ENCODE results near the gene HAAO.

The HAAO gene

GRCh38 chr2:42792087-42792582 is 248 bp downstream of the HAAO start:
- peak; percentile 7 for DNase-seq

DNA sequence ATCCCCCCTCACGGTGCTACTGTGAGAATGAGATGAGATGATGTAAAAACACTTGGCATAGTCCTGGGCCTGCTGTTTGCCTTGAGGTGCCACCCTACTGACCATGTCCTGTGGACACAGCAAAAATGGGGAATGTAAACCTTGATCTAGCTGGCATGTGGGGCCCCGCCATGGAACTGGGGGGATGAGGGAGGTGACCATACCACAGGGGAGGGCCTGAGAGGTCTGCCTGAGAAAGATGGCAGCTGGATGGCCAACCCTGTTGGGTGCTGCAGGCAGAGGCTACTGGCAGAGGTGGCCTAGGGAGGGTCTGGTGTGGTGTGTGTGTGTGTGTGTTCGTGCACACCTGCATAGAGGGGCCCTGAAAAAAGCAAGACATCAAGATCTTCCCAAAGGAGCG is 777 bp downstream of the HAAO start:
- DNase-seq: no peak

- no peak for DNase-seq
These were observed 2.6 kb downstream of the HAAO start for GRCh38 chr2:42789751-42790150.

- DNase-seq: no peak
These were observed 3.5 kb downstream of the HAAO start for GRCh38 chr2:42788882-42789281.

- no peak for DNase-seq
These were observed 3.9 kb downstream of the HAAO start for GRCh38 chr2:42788478-42788793.

DNA sequence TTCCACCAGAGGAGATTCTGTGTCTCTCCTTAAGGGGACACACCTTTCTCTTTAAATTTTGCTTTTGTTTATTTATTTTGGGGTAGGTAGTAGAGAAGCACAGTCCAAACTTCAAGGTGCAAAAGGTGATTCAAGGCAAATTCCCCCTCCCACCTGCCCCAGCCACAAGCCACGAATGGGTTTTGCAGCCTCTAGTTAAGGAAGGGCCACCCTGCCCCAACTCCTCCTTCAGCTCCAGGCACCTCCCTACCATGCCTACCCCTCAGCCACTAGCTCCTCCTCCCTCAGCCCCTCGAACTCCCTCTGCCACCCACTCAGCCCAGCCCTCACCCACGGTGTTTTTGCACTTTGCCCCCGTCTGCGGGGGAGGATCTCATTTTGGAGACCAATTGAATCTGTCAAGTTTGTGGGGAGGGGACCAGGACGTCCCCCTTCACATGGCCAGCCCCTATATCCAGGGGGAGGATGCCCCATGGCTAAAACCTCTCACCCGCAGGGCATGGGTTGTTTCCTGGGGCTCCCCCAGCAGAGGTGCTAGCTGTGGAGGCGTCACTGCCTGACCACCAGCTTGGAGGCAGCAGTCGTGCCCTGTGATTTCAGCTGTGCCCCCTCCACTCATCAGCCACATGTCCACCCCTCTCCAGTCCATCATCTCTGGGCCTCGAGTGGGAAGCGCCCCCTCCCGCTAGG is 4.5 kb downstream of the HAAO start:
- DNase-seq: no peak

DNA sequence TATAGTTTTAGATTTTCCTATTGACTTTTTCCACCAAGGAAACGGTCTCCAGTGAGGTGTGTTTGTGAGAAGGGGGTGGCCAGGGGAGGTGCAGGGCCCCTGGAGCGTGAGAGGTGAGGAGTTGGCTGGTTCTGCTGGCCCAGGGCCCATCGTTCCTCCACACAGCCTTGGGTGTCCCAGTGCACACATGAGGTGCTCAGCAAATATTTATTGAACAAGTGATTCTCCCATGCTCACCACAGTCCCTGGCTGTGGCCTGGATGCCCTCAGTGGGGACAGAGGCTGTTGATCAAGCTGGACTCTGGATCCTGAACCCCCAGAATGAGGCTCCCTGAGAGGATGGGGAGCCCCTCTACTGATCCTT is 5.0 kb downstream of the HAAO start:
- no peak for DNase-seq

DNA sequence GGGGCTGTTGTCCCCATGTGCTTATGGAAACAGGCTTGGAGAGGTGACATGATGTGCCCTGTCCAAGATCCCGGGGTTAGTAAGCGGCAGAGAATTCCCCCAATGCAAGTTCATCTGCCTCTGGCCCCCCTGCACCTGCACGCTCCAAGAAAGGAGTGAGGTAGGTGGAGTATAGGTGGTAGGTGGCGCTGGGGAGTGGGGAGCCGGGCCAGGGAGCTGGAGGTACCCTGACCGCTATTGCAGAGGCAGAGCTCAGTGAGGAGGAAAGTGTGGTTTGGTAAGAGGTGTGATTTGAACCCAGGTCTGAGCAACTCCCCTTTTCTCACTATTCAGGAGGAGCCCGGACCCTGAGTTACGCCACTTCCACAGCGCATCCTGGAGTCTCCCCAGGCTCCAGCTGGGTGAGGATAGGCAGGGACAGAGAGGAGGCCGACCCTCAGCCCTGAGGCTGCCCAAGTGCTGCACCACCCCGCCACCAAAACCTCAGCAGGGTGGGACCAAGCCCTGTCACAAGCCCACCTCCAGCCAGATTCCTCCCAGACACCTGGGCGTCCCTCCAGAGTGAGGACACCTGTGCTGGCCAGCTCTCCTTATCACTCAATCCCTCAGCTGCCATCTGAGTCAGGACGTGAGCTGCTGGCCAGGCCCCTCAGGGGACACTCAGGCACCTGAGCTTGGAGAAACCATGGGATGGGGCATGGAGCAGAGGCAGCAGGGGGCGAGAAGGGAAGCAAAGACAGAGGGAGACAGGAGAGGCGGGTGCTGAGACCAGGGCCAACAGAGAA is 5.6 kb downstream of the HAAO start:
- DNase-seq: no peak

GRCh38 chr2:42784204-42784880 is 8.0 kb downstream of the HAAO start:
- no peak for DNase-seq

- DNase-seq: no peak
These were observed 8.9 kb downstream of the HAAO start for GRCh38 chr2:42783511-42783910.

DNA sequence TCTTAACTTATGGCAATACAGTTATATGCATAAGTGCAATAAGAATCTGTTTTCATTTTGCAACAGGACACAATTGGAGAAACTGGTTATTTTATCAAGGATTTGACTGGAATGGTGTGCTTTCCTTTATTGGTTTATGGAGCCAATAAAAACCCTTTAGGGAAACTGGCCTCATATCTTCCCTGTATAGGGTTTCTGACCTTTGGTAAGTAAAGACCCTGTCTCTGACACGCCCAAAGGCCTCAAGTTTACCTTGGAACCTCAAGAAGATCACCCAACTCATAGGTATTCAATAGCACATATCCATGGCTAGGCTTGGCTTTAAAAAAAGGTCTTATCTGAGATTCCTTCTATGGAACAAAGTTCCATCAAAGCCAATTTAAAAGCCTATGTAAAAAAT is 11.2 kb downstream of the HAAO start:
- no peak for DNase-seq

GRCh38 chr2:42777883-42778805 is 14.2 kb downstream of the HAAO start:
- DNase-seq: no peak

DNA sequence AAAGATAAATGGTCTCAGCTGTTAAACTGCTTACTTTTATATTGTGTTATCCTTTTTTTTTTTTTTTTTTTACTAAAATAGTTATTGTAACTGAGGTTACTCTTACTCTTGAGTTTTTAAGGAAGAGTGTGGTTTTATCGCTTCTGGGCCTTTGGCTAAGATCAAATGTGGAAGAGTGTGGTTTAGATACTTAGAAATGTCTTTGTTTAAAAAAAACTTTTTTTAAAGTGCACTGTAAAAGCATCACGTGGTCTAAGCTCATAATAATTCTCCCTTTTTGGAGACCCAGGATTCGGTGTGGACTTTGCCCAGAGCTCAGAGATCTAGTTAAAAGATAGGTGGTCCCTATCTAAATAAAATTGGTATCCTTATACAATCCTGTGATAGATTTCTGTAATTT is 16.6 kb downstream of the HAAO start:
- no peak for DNase-seq

DNA sequence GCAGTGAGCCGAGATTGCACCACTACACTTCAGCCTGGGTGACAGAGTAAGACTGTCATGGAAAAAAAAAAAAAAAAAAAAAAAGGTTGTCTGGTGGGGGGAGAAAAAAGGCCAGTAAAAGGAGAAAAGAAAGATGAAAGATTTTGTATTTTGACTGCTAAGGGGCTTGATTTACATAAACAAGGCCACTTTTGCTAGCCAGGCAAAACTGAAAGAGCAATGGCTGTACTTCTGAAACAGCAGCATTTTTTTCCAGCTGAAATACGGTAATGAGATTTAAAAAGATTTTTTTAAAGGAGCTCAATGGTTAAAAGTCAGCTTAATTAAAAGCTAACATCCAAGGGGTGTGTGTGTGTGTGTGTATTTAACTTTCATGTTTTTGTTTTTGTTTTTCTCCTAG is 17.2 kb downstream of the HAAO start:
- DNase-seq: no peak

DNA sequence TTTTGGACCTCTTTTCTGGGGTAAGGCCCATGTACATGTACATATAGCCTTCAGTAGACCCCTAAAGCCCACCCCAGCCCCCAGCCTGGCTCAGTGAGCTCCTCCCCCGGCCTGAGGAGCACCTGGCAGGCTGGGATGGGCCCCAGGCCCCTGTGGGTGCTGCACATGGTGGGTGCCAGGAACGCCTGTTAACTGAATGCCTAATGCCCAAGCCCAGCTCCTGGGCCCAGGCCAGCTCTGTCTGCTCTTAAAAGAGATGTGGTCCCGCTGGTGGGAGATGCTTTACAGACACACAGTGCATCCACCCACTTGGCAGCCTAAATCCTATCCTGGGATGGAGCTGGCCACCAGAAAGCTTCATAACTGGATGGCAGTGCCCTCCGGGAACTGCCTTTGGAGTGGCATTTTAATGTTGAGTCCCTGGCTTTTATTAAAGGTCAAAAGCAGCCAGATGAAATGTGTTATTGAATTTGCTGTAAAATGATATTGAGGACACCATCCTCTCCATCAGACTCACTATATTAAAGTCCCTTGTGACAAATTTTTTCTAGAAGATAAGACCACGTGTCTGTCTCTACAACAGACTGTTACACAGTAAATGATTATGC is 20.7 kb downstream of the HAAO start:
- no peak for DNase-seq

- DNase-seq: no peak
These were observed 21.9 kb downstream of the HAAO start for GRCh38 chr2:42770288-42771131.

GRCh38 chr2:42769583-42770287 is 22.6 kb downstream of the HAAO start:
- no peak for DNase-seq

GRCh38 chr2:42768706-42769256 is 23.6 kb downstream of the HAAO start:
- no peak for DNase-seq

GRCh38 chr2:42767899-42768705 is 24.3 kb downstream of the HAAO start:
- DNase-seq: no peak

All from CD4-positive, alpha-beta T cell treated with Interleukin-21 for 1 hour (primary cell).